Esophagus squamous epithelium (tissue), 4 donors: ENCODE results near the gene NHS.

Experiments used
- POLR2A ChIP-seq, 4 donors: fragments of 450-650 bp; IDR thresholded peaks; one replicate each; pipeline ENCODE4 v1.6.1; 2017; ENCODE audit warnings: antibody characterized with exemption in 4 of 4, mild to moderate bottlenecking in 4 of 4, moderate library complexity in 3 of 4
- TF ChIP-seq, protein P1 (sequence below), 6 experiments: fragments of 450-650 bp in 4 of 6; fragments of 200-600 bp in 2 of 6; sonication (generic) in 2 of 6; IDR thresholded peaks; one replicate each; pipeline ENCODE4 v1.5.1; 2016 to 2019; ENCODE audit warnings: antibody characterized with exemption in 6 of 6, mild to moderate bottlenecking in 4 of 6, moderate library complexity in 4 of 6

DNA sequence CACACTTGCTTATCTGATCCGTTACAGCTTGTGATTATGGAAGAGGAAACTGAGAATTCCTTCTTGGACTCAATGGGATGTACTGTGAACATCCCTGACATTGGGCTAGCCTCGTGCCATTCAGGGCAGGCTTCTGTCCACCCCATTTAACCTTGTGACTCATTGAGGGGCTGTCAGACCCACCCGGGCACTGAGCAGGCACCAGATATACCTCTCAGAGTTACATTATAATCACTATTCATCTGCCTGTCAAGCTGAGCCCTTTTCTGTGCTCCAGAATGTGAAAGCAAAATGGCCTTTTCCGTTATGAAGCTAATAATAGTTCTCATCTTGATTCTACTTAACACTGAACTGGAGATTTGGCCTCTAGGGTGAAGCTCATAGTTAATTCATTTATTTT is 191.7 kb downstream of the NHS start:
- TF ChIP-seq, protein P1, sequence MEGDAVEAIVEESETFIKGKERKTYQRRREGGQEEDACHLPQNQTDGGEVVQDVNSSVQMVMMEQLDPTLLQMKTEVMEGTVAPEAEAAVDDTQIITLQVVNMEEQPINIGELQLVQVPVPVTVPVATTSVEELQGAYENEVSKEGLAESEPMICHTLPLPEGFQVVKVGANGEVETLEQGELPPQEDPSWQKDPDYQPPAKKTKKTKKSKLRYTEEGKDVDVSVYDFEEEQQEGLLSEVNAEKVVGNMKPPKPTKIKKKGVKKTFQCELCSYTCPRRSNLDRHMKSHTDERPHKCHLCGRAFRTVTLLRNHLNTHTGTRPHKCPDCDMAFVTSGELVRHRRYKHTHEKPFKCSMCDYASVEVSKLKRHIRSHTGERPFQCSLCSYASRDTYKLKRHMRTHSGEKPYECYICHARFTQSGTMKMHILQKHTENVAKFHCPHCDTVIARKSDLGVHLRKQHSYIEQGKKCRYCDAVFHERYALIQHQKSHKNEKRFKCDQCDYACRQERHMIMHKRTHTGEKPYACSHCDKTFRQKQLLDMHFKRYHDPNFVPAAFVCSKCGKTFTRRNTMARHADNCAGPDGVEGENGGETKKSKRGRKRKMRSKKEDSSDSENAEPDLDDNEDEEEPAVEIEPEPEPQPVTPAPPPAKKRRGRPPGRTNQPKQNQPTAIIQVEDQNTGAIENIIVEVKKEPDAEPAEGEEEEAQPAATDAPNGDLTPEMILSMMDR (IDR thresholded peaks at IDR 0.05) = no peak
- TF ChIP-seq POLR2A (IDR thresholded peaks at IDR 0.05) = no peak
